ENCODE measurements around the gene DENND1B. TPM values are rescaled to one million over a fixed set of nuclear protein-coding genes. Genes with fewer than 3 reads are reported as not detected.
"Not testable (repeated sequence)": the region's sequence is repeated elsewhere in the genome, so short reads cannot be mapped to it uniquely, and the experiment has no call there.

DENND1B gene
- total RNA-seq, 1 donor from 2014 or later = 10.2 TPM

GRCh38 chr1:197725976-197726375 is 49.3 kb downstream of the DENND1B start:
- no peaks in the 10 kb centered on the region for H3K27me3 Mint-ChIP-seq (ENCODE audit: unreplicated experiment)
- no peak overlapping the region for H3K4me3 Mint-ChIP-seq (ENCODE audit: unreplicated experiment)
- peaks cover 34% of the 10 kb centered on the region for H3K9me3 Mint-ChIP-seq (ENCODE audit: unreplicated experiment)
- H3K4me1 Mint-ChIP-seq (ENCODE audit: unreplicated experiment) = no peaks in the 10 kb centered on the region
- peaks cover 18% of the 10 kb centered on the region for H3K36me3 Mint-ChIP-seq (ENCODE audit: unreplicated experiment)
- H3K27ac Mint-ChIP-seq (ENCODE audit: unreplicated experiment) = no peak overlapping the region
- no peak for DNase-seq (ENCODE audit: extremely low spot score, unreplicated experiment)
- no peak for TF ChIP-seq CTCF (IDR thresholded peaks at IDR 0.05)

GRCh38 chr1:197725044-197725443 is 50.2 kb downstream of the DENND1B start:
- Mint-ChIP-seq H3K4me1 (ENCODE audit: unreplicated experiment) (no peaks in the 10 kb centered on the region), H3K9me3 (ENCODE audit: unreplicated experiment) (peaks cover 34% of the 10 kb centered on the region), H3K27ac (ENCODE audit: unreplicated experiment) (no peak overlapping the region), H3K36me3 (ENCODE audit: unreplicated experiment) (peaks cover 18% of the 10 kb centered on the region), H3K27me3 (ENCODE audit: unreplicated experiment) (no peaks in the 10 kb centered on the region), H3K4me3 (ENCODE audit: unreplicated experiment) (no peak overlapping the region)
- no peak for TF ChIP-seq CTCF (IDR thresholded peaks at IDR 0.05)
- DNase-seq (ENCODE audit: extremely low spot score, unreplicated experiment) = no peak

DNA sequence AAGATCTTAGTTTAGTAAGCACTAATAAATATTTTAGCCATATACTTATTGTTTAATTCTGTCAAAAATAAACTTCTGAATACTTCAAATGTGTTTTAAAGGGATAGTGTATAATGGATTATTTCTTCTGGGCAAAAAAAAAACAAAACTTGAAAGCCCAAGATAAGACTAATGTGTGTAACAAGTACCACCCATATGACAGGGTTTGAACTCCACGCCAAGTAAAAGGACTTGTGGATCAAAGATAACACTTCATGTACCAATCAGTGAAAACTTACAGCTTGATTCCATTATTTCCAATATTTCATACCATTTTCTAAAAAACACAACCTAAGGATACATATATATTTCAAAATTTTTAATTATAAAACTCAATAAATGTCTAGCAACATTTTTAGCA is 59.5 kb downstream of the DENND1B start:
- DNase-seq (ENCODE audit: extremely low spot score, unreplicated experiment) = no peak
- no peak overlapping the region for H3K27ac Mint-ChIP-seq (ENCODE audit: unreplicated experiment)
- H3K36me3 Mint-ChIP-seq (ENCODE audit: unreplicated experiment) = no peaks in the 10 kb centered on the region
- no peaks in the 10 kb centered on the region for H3K27me3 Mint-ChIP-seq (ENCODE audit: unreplicated experiment)
- TF ChIP-seq CTCF (IDR thresholded peaks at IDR 0.05) = no peak
- H3K9me3 Mint-ChIP-seq (ENCODE audit: unreplicated experiment) = no peaks in the 10 kb centered on the region
- H3K4me3 Mint-ChIP-seq (ENCODE audit: unreplicated experiment) = no peak overlapping the region
- H3K4me1 Mint-ChIP-seq (ENCODE audit: unreplicated experiment) = peaks cover 10% of the 10 kb centered on the region

DNA sequence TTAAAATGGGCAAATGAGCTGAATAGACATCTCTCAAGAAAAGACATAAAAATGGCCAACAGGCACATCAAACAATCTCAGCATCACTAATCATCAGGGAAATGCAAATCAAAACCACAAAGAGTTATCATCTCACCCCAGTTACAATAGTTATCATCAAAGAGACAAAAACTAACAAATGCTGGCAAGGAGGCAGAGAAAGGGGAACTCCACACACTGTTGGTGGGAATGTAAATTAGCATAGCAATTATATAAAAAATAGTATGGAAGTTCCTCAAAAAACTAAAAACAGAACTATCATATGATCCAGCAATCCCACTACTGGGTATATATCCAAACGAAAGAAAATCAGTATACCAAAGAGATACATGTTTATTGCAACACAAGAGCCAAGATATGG is 68.7 kb downstream of the DENND1B start:
- no peak overlapping the region for H3K27ac Mint-ChIP-seq (ENCODE audit: unreplicated experiment)

DNA sequence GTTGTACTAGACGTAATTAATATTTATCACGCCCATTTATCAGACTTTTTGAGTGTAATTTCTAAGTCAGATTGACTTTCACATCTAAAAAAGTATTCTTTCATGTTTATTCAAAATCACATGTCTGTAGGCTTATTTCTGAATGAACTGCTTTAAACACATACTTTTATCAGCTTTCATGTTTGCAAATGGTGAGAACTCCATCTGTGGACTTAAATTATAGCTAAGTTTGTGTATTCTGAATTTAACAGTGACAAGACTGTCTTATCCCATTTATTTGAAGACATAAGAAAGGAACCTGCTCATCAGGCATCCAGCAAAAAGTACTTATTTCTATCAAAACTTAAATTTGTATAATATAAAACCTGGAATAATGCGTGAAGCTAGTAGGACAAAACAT is 69.3 kb downstream of the DENND1B start:
- Mint-ChIP-seq H3K9me3 (ENCODE audit: unreplicated experiment) (peaks cover 5% of the 10 kb centered on the region), H3K27me3 (ENCODE audit: unreplicated experiment) (no peaks in the 10 kb centered on the region), H3K36me3 (ENCODE audit: unreplicated experiment) (peaks cover 3% of the 10 kb centered on the region), H3K4me1 (ENCODE audit: unreplicated experiment) (no peaks in the 10 kb centered on the region), H3K27ac (ENCODE audit: unreplicated experiment) (no peak overlapping the region), H3K4me3 (ENCODE audit: unreplicated experiment) (no peak overlapping the region)
- no peak for DNase-seq (ENCODE audit: extremely low spot score, unreplicated experiment)
- TF ChIP-seq CTCF (IDR thresholded peaks at IDR 0.05) = no peak

More for the DNA sequence above, 68.7 kb downstream of the DENND1B start:
- Mint-ChIP-seq H3K9me3 (ENCODE audit: unreplicated experiment) (peaks cover 5% of the 10 kb centered on the region), H3K36me3 (ENCODE audit: unreplicated experiment) (peaks cover 3% of the 10 kb centered on the region), H3K4me1 (ENCODE audit: unreplicated experiment) (no peaks in the 10 kb centered on the region), H3K4me3 (ENCODE audit: unreplicated experiment) (no peak overlapping the region), H3K27me3 (ENCODE audit: unreplicated experiment) (no peaks in the 10 kb centered on the region)
- DNase-seq (ENCODE audit: extremely low spot score, unreplicated experiment) = no peak
- no peak for TF ChIP-seq CTCF (IDR thresholded peaks at IDR 0.05)

GRCh38 chr1:197700688-197701087 is 74.6 kb downstream of the DENND1B start:
- H3K4me3 Mint-ChIP-seq (ENCODE audit: unreplicated experiment); H3K27me3 Mint-ChIP-seq (ENCODE audit: unreplicated experiment); DNase-seq (ENCODE audit: extremely low spot score, unreplicated experiment): not testable (repeated sequence)

More at GRCh38 chr1:197700688-197701087, 74.6 kb downstream of the DENND1B start:
- not testable (repeated sequence) for H3K9me3 Mint-ChIP-seq (ENCODE audit: unreplicated experiment); H3K4me1 Mint-ChIP-seq (ENCODE audit: unreplicated experiment); H3K27ac Mint-ChIP-seq (ENCODE audit: unreplicated experiment); H3K36me3 Mint-ChIP-seq (ENCODE audit: unreplicated experiment)
